Inferior parietal cortex (tissue), 1 donor: Measurements from ENCODE around the gene BPTF.
"Not testable (repeated sequence)": the region's sequence is repeated elsewhere in the genome, so short reads cannot be mapped to it uniquely, and the experiment has no call there.

ENCODE experiments used
- DNase-seq: peaks from one replicate; pipeline ENCODE4 v3.0.0-alpha.2; 2016; ENCODE audit errors: extremely low spot score

The BPTF gene

DNA sequence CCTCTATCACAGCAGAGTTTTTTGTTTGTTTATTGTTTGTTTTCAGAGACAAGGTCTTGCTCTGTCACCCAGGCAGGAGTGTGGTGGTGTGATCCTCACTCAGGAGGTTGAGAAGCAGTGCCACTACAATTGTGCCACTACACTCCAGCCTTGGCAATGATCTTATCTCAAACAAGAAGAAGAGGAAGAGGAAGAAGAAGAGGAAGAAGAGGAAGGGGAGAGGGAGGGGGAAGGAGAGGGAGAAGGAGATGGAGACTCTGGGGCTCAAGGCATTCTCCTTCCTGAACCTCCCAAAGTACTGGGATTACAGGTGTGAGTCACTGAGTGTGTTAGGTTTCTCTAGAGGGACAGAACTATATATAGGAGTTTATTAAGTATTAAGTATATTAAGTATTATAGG lies 188.1 kb downstream of the BPTF start:
- no peak for DNase-seq

DNA sequence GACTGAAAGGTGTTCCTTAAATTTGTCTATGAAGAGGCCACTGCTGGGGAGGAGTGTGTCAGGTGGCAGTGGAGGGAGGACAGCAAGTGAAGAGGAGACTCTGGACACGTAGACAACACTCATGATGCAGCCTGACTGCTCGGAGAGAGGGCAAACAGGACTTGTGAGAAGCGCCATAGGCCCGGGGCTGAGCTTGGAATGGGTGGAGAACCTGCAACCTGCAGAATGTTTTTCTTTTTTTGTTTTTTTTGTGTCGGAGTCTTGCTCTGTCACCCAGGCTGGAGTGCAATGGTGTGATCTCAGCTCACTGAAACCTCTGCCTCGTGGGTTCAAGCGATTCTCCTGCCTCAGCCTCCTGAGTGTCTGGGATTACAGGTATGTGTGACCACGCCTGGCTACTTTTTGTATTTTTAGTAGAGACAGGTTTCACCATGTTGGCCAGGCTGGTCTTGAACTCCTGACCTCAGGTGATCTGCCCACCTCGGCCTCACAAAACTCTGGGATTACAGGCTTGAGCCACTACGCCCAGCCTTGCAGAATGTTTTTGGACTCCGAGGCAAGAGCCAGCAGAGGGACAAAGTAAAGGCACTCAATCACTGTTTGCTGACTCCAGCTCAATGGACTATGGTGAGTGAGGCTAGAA lies 189.9 kb downstream of the BPTF start:
- DNase-seq, result no peak

DNA sequence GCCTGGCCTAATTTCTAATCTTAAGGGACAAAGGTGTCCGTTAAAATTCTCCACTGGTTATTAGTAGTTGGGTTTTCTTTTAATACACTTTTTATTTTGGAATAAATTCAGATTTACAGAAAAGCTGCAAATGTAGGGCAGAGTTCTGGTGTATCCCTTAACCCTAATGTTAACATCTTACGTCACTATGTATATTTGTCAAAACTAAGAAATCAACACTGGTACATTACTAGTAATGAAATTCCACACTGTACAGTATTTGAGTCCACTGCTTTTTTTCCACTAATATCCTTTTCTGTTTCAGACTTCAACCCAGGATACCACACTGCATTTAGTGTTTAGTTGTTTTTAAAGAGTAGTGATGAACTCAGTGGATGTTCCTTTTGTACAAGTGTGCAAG lies 191.5 kb downstream of the BPTF start:
- no peak for DNase-seq

DNA sequence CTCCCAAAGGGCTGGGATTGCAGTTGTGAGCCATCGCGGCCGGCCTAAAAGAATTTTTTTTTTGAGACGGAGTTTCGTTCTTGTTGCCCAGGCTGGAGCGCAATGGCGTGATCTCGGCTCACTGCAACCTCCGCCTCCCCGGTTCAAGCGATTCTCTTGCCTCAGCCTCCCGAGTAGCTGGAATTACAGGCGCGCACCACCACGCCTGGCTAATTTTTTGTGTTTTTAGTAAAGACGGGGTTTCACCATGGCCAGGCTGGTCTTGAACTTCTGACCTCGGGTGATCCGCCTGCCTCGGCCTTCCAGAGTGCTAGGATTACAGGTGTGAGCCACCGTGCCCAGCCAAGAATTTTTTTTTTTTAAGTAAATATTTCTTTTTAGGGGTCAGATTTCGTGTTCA lies 193.2 kb downstream of the BPTF start:
- DNase-seq, result not testable (repeated sequence)

DNA sequence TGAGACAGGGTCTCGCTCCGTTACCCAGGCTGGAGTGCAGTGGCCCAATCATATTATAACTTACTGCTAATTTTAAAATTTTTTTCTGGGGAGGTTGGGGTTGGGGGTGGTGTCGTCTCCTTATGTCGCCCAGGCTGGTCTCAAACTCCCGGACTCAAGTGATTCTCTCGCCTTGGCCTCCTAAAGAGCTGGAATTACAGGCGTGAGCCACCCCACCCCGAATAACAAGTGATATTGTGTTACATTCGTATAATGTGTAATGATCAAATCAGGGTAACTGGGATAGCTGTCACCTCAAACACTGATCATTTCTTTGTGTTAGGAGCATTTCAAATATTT lies 194.0 kb downstream of the BPTF start:
- DNase-seq, result no peak

- peak; percentile 97 for DNase-seq
These were observed 194.5 kb downstream of the BPTF start for GRCh38 chr17:68019675-68020408.

- no peak for DNase-seq
These were observed 195.1 kb downstream of the BPTF start for GRCh38 chr17:68020409-68020756.

DNA sequence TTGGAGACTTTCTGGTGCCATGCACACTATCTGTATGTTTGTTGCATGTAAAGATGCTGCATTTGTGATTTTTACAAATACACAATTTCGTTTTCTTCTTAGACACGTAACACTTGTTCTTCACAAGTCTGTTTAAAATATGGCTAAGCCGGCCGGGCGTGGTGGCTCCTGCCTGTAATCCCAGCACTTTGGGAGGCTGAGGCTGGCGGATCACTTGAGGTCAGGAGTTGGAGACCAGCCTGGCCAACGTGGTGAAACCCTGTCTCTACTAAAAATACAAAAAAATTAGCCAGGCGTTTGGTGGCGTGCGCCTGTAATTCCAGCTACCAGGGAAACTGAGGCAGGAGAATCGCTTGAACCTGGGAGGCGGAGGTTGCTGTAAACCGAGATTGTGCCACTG lies 195.5 kb downstream of the BPTF start:
- DNase-seq, result not testable (repeated sequence)

DNA sequence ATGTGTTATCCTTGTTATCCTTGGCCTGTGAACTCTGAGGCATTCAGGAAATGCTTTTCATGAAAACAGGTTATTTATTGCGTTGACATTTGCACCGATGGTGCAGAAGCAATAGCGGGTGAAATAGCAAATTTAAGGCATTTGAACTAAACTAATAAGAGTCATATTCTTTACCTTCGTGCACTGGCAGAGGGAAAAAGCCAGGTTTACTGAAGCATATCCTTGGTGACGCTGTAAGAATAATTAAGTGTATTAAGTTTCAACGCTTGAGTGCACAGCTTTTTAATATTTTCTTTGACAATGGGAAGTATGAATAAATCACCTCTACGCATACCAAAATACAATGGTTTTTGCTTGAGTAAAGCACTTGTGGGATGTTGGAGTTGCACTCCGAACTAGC lies 196.7 kb downstream of the BPTF start:
- DNase-seq, result no peak

DNA sequence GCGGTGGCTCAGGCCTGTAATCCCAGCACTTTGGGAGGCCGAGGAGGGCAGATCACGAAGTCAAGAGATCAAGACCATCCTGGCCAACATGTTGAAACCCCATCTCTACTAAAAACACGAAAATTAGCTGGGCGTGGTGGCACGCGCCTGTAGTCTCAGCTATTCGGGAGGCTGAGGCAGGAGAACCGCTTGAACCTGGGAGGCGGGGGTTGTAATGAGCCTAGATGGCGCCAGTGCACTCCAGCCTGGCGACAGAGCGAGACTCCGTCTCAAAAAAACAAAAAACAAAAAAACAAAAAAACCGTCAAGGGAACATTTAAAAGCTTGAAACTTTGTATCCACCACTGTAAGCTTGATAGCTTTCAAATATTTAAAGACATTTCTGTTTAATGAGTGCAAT lies 197.2 kb downstream of the BPTF start:
- not testable (repeated sequence) for DNase-seq

DNA sequence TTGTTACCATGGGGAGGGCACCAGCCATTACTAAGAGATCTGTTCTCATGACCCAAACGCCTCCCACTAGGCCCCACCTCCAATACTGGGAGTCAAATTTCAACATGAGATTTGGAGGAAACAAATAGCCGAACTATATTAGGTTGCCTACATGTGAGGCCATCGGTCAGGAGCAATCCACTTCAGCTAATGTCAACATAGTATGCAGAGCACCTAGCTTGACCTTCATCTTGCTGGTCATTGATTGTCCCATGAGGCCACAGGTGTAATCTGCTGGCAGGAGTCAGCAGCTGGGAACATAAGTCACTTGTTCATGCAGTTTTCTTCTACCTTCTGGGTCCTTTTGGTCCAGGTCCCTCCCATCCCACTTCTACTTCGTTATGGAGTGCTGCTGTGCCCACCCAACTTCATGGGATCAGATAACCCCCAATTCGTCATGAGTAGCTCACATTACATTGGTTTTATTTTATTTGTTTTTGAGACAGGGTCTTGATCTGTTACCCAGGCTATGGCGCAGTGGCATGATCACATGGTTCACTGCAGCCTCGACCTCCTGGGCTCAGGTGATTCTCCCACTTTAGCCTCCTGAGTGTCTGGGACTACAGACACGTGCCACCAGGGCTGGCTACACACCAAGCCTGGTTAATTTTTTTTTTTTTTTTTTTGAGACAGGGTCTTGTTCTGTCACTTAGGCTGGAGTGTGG lies 204.4 kb downstream of the BPTF start:
- DNase-seq, result no peak
